GM13976 (cell line): Measurements from ENCODE around the gene NOXA1.
"Not testable (repeated sequence)": the region's sequence is repeated elsewhere in the genome, so short reads cannot be mapped to it uniquely, and the experiment has no call there.

Source experiments
- DNase-seq: peaks from one replicate; pipeline ENCODE4 v3.0.0; 2012; ENCODE audit warnings: low spot score
- CTCF ChIP-seq: IDR thresholded peaks from 2 replicates; pipeline ENCODE4 v1.5.1; 2012; ENCODE audit warnings: borderline replicate concordance, mild to moderate bottlenecking; ENCODE audit not compliant: insufficient read depth; ENCODE audit errors: extremely low read depth, missing control alignments, control extremely low read depth
- in situ Hi-C: fragments of 300-500 bp; cut with MboI; formaldehyde crosslinking; loops from one replicate; pipeline ENCODE4 v1.12.0; 2022; ENCODE audit warnings: low sequenced_read_pairs, mixed read lengths, inconsistent platforms; ENCODE audit not compliant: unreplicated experiment

Gene NOXA1

GRCh38 chr9:137462986-137463930, 40.1 kb downstream of the NOXA1 start:
- in situ Hi-C loops: no loop called here

GRCh38 chr9:137463931-137464290, 40.7 kb downstream of the NOXA1 start:
- no peak for DNase-seq
- no peak for TF ChIP-seq CTCF
- in situ Hi-C loops: no loop called here

More at GRCh38 chr9:137462986-137463930, 40.1 kb downstream of the NOXA1 start:
- no peak for DNase-seq
- TF ChIP-seq CTCF: no peak

- in situ Hi-C loops: no loop called here
- no peak for TF ChIP-seq CTCF
- no peak for DNase-seq
Measured at GRCh38 chr9:137464291-137464999, 41.3 kb downstream of the NOXA1 start.

DNA sequence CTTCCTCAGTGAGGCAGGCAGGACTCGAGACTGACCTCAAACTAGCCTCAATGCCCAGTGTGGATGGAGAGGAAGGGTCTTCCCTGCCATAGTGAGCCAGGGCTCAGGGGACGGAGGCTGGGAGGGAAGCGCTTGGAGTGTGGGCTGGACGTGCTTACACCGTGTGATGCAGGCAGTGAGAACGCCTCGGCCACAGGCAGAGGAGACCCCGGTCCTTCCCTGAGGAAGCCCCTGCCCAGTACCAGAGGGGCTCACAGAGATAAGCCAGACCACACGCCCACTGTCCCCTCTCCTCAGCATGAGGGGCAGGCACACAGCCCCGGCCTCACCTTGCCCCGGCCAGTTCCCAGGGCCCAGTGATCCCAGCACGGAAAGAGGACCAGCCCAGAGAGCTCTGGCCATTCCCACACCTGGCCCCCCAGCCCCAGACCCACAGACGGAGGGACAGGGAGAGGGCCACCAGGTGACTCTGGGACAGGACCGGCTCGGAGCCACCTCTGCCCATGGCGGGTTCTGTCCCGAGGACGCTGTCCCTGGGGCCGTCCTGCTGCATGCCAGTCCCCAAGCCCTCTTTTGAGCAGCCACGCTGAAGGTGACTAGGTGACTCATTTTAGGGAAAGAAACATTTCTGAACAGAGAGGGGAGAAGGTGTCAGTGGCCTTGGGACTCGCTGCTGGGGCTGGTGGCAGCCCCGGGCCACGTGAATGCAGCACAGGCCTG, 42.0 kb downstream of the NOXA1 start:
- no peak for DNase-seq
- TF ChIP-seq CTCF: no peak
- in situ Hi-C loops: no loop called here

GRCh38 chr9:137465720-137466388, 42.7 kb downstream of the NOXA1 start:
- no peak for TF ChIP-seq CTCF
- DNase-seq: no peak
- in situ Hi-C loops: no loop called here

- DNase-seq: not testable (repeated sequence)
Measured at GRCh38 chr9:137466389-137467085, 43.3 kb downstream of the NOXA1 start.

More at GRCh38 chr9:137466389-137467085, 43.3 kb downstream of the NOXA1 start:
- in situ Hi-C loops: not testable (repeated sequence)
